NCI-H345 treated with DMSO at 0.1 percent for 48 hours (cell line): Measurements from ENCODE around the gene RALGPS1.

ENCODE experiments used
- DNase-seq: peaks from one replicate; lab custom pipeline; 2025; ENCODE audit not compliant: unreplicated experiment; lab: John Stamatoyannopoulos, UW

Gene RALGPS1

DNA sequence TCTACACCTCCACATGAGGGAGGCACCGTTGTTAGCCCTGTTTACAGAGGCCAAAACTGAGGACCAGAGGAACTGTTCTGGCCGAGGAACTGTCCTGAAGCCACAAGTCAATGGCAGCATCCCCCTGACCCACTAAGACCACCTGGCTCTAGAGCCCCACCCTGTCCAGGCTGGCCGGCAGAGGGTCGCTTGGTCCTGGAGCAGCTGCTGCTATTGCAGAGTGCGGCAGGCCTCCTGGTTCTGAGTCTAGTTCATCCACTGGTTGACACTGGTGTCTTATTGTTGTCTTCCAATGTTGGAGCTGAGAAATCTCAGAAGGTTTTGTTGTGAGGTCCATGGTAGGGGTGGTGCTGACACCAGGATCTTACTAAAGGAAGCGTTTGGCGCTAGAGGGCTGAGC is 234.4 kb downstream of the RALGPS1 start:
- DNase-seq: no peak

DNA sequence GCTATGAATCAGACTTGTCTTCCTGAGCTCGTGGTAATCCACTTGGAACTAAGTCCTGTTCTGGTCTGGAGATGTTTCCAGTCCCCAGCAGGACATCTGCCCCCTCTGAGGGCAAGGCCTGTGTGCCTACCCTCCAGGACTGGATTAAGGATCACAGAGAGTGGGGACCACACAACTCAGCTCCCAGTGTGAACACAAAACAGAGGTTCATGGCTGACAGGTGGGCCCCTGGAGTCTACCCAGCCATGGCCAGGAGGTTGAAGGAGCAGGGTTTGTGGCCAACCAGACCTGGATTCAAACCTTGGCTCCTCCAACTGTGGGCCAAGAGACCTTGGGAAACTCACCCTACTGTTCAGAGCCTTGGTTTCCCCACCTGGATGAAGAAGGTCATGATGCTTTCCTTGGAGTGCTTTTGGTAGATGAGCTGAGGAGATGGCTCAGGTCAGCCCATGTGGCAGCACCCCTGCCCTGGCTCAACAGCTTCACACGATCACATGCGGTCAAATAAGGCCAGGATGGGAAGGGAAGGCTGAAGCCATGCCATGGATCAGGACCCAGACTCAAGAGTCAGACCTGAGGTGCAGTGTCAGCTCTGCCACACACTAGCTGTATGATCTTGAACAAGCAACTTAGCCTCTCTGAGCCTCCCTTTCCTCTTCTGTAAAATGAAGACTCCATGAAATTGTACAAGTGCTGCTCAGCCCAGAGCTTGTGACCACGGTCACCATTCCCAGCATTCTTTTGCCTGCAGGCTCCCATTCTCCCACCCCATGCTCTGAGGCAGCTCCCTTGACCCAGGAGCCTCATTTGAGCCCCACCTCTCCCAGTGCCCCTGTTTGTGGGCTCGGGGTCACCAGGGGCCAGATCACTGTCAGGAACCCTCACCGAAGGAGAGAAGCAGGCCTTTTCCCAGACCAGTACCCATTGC is 235.1 kb downstream of the RALGPS1 start:
- DNase-seq: no peak

DNA sequence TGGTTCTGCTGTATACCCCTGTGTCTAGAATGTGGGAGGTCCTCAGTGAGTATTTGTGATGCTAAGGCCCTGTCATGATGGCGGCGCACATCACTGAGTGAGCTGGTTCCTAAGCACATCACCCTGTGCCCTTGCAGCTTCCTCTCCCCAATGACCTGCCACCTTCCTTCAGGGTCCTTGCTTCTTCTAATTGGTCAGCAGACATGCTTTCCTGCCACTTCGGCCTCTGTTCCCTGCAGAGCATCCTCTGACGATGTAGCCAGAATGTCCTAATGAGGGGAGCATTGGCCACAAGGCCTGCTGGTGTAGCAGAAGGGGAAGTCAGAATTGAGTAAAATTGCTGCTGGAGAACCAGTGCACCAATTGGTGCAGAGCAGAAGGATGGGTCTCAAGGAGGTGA is 238.9 kb downstream of the RALGPS1 start:
- DNase-seq: no peak

DNA sequence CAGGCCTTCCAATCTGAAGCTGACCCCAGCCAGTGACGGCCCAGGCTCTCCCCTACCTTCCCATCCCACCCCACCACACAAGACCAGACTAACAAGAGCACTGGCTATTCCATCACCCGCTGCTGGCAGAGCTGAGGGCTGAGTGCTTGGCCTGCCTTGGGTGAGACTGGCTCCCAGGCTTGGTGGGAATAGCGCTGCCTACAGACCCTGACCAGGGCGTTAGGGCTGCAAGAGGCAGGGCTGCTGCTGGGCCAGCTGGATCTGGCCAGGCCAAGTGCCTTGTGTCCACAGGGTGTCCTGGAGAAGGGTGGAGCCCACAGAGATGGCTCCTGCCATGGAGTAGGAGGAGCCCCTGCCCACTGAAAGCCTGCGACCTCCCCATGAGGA is 239.4 kb downstream of the RALGPS1 start:
- DNase-seq: no peak

DNA sequence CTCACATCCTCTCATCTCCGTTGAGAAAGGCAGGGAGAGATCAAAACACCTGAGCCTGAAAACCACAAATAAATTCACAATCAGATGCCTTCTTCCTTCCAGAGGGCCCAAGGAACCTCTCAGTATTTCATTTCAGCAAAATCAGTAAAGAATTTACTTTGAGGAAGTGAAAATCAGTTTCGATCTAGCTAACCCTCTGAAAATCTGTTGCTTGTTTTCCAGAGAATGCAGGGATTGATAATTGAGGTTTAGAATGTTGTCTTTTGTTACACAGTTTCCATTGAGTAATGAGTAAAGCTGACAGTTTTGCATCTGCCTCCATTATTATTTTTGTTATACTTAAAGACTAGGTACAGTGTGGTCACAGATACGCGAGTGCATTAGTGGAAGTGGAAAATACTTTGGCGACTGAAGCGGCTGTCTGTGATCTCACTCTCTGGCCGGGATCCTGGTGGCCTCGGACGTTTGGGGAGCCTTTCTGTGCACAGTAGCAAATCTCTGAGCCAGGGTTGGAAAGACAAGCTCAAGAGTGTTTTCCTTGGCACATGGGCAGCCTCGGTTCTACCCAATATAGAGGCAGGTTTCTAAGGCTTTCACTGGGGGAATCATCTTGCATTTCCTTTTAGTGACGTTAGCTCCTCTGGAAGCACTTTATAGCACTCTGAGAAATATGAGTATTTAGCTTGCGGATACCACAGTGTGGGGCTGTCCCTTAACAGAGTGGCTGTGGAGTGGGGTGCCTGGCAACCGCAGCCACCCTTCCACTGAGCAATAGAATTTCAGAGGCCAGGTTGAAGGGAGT is 240.0 kb downstream of the RALGPS1 start:
- DNase-seq: no peak

DNA sequence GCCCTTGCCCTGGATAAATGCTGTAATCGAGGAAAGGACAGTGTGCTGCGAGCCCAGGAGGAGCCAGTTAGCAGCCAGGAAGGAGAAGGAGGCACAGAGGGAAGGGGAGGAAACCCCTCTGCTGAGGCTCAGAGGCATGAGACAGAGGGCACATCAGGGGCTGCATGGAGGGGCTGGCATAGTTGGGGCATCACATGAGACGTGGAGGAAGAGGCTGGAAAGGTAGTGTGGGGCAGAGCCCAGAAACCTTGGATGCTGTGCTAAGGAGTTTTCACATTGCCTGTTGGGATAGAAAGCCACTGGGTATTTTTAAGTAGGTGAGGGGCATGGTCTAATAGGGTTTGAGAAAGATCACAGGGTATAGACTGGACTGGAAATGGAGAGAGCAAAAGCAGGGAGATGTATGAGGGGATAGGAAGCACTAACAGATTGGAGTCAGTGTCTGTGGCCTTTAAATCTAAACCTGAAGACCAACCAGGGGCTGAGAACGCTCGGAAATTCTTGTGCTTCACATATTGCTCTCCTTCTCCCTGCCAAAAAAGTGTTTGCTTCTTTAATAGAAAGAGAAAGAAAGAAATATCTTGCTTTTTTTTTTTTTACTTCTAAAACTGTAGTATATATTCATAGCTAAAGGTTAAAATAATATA is 240.9 kb downstream of the RALGPS1 start:
- DNase-seq: no peak

DNA sequence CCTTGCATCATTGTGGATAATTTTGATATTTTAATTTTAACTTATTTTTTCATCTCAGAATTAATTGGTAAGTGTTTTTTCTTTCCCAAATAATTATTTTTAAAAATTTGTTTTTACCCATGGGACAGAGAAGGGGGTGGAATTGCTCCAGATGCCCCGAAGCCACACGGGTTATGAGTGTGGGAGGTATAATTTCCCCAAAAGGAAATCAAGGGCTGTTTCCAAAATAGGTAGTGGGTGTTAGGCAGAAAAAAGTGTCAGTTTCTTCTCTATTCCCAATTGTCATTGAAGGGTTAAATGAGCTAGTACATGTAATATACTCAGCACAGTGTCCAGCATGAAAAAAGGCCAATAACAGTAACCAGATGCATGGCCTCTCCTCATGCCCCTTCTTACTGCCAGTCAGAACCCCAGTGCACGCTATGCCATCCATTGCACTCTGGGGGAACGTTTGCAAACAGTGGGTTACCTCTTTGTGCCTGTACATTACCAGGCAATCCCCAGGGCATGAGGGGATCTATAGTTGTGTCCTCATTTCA is 244.3 kb downstream of the RALGPS1 start:
- no peak for DNase-seq

DNA sequence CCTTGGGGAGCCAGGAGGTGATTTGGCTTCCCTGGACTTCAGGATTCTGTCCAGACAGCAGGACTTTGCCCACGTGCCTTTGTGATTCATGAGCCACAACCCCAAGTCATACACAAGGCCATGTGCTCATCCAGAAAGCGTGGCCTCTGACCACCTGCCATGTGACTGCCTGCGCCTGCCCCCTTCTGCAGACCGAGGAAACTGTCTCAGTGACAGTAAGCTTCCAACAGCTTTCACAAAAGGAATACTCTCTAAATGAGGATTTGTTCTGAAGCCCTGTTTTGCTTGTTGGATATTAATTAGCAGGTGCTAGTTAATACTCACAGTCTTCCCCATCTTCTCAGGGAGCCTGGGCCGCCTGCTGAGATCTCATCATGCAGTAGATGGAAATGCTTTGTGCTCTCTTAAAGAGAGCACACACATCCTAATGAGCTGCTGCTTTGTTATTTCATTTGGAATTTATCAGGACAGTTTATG is 244.8 kb downstream of the RALGPS1 start:
- DNase-seq: no peak

DNA sequence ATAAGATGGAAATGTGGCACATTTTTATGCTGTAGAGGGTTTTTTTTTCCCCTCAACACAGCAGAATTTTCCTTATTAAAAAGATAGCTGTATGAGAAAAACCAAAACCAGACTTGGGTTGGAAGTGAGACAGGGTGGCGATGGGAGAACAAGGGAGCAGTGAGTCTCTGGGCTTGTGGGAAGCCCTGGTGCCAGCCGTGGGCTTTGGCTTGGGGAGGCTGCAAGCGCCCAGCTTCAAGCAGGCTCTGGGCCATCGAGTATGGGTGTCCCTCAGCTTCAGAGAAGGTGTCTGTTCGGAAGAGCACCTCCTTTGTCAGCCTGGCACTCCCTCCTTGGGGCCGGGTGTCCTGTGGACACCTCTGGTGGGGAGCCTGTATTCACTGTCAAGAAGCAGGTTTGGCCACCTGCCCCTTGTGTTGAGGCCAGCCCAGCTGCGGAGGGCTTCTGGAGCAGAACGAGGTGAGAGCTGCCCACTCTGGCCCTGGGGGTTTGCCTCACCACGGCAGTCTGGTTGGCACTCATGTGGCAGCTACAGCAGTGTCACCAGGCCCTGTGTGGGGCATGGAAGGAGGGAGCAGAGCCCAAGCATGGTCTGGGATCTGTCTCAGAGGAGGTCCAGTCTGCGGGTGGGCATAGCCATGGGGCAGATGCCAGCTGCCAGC is 245.5 kb downstream of the RALGPS1 start:
- no peak for DNase-seq

DNA sequence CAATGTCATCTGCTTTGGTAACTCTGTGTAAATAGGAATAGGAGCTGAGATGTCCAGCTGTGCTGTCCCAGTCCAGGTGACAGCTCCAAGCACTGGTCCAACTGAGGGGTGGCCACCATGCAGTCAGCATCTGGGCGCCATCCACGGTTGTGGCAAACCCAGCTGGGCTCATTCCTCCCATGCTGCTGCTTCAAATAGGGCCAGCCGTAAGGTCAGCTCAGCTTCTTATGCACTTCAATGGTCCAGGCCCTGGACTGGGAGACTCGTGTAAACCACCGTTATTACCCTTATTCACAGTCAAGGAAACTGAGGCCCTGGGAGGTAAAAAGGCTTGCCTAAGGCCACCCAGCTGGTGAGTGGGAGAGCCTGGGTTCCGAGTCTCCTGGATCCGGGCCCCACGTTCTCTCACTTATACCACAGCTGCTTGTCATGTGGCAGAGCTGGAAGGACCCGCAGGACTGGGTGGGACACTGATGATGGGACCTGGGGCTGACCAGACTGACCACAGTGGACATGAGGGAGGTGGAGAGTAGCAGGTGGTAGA is 246.6 kb downstream of the RALGPS1 start:
- no peak for DNase-seq

DNA sequence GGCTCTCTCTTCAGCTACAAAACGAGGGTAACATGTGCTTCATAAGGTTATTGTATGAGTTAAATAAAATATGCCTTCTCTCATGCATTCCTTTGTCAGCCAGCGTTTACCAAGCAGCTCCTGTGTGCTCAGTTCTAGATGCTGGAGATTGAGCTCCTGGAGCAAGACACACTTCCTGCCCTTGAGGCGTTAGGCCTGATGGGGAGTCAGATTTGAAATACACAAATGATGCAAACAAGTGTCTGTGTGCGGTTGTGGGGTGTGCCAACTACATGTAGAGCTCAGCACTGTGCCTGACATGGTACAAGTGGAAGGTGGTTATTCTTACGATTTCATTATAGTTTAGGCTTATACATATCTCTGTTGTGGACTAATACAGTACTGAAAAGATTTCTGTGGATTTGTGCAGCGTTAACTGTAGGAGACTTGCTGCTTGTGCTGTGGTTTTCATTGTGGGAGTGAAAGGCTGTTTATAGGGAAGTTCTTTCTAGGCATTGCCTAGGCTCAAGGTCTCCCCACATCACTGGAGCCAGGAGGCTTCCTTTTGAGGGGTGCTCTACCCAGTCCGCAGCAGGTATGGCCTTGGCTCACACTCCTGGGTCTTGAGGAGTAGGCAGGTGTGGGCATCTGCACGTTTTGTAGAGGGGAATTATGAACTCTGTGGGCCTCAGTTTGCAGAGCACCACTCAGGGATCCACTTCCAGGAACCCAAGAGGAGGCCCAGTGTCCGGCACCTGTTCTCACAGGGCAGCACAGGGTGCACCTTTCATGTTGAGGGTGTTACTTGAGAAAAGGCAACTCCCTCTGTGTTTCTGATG is 247.7 kb downstream of the RALGPS1 start:
- no peak for DNase-seq

DNA sequence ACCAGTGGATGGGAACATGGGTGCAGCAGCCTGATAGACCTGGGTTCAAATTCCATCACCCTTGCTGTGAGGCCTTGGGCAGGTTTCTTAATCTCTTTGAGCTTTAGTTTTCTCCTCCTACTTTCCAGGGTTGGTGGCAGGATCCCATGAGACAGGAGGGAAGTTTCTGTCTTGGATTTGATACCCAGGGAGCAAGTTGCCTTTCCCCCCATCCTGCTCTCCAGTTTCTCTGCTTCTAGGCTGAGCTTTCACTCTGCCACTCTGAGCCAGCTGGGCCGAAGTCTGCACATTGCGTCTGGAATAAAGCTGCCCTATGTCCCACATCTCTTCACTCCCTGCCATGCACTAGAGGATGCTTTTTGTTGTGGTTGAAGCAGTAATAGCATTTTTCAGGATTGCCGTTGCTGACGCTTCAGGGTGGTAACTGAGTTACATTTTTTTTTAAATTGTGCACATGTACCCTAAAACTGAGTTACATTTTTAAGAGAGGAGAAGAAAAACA is 248.3 kb downstream of the RALGPS1 start:
- no peak for DNase-seq

DNA sequence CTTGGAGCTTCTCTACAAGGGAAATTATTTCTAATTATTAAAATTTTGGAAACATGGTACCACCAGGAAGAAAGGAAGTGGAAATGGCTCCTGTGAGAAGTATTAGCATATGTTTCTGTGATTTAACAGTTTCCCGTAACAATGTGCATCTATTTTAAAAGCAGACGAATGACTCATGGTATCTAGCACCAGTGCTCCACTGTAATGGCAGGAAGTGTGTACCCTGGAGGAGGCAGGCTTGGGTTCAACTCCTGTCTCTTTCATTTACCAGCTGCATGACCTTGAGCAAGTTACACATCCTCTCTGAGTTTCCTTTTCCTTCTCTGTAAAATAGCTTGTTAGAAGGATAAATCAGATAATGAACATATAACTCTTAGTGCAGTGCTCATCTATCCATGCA is 248.8 kb downstream of the RALGPS1 start:
- no peak for DNase-seq

DNA sequence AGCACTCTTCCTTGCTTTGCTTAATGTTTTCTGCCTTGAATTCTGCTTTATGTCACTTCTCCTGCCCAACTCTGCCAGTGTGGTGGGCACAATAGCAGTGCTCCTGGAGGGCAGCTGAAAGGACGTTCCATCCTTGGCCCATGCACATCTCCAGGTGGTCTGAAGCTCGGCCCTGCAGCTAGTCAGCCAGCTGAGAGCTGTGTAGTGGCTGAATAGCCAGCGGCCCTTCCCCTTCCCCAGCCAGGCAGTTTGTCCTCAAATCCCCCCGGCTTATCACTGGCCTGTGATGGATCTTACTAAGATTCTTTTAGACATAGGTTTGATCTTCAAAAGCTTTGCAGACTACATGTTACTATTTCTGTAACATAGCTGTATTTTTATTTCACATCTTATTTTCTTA is 250.5 kb downstream of the RALGPS1 start:
- no peak for DNase-seq

DNA sequence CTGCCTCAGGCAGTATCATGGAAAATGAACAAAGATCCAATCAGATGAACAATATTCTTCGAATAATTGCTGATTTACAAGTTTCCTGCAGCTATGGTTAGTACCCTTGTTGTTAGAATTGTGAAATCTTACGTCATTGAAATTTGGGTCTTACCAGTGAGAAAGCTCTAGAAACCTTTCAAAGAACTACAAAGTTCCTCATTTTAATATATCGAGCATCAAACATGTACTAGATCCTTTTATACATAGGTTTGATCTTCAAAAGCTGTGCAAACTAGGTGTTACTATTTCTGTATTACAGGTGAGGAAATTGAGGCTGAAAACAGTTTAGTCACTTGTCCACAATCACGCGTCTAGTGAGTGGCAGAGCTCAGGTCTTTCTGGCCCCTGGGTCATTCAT is 251.5 kb downstream of the RALGPS1 start:
- no peak for DNase-seq

DNA sequence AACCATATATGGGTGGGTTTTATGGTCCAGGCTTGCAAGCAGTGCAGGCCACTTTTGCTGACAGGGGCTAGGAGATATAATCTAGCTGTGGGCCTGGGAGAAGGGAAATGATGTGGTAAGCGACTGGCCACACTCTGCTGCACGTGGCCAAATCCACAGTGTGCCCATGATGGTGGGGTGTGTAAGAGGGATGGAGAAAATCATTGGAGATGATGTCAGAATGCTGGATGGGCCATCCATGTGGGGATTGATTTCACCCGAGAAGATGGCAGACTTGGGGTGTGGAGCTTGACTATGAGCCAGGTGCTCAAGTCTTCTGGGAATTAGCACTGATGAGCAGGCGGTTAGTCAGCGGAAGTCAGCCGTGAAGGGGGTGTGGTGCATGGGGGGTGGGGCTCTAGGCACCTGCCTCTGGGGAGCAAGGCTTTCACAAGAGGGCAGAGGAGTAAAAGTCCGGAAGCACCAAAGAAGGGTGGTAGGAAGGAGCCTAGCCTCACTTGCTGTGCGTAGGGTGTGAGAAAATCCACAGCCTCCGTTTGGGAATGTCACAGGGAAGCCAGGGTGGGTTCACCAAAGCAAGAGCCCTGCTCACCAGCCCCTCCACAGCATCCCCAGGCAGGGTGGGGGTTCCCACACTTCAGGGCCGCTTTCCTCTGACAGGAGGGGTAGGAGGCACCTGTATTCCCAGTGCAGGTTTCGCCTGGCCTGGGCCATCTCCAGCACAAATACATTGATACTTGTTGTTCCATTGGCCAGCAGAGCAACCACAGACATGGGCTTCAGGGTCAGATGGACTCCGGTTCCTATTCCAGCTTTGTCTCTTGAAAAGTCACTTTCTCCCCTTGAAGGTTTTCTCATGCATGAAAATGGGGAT is 252.3 kb downstream of the RALGPS1 start:
- DNase-seq: peak; percentile 3

DNA sequence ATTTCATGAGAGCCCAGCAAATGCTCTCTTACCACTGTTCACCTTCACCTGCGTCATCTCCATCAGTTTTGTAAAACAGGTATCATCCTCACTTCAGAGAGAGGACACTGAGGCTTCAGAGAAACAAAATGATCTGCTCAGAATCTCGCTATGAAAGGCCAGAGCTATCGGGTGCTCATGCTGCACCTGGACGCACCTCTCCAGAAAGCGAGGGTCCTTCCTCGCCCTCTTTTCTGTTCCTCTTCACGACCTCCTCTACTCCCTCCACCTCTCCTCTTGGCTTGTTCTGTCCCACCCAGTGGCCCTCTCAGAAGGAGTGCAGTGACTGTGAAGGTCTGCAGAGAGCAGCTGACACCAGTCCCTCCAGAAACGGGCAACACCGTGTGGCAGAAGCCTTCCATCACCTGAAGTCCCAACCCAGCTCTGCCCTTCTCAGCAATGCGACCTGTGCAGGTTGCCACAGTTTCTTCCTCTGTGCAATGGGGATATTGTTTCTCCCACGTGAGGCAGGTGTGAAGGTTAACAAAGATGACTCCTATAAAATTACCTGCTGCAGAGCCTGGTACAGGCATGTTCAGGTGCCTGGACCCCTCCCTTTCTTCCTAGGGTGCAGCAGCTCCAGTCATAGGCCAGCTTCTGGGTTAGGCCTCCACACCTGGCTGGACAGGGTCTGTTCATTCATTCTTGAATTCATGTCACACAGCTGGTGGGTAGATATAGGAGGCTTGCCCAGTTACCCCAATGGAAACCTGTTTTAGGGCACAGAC is 253.2 kb downstream of the RALGPS1 start:
- no peak for DNase-seq
